GM10248 (cell line): ENCODE measurements around the gene KLK1.

Experiments used
- CTCF ChIA-PET: fragments of 300-600 bp; sonication (Branson Sonifier 250); formaldehyde crosslinking; extraction: SDS; loops from one replicate; lab custom pipeline; 2021; ENCODE audit warnings: antibody characterized with exemption; lab: Yijun Ruan, JAX
- POLR2A ChIA-PET: fragments of 350-650 bp; sonication (Branson Sonifier 250); formaldehyde crosslinking; extraction: SDS; loops from one replicate; lab custom pipeline; 2020; ENCODE audit warnings: antibody characterized with exemption; lab: Yijun Ruan, JAX
- DNase-seq: peaks from one replicate; pipeline ENCODE4 v3.0.0; 2012; ENCODE audit errors: extremely low spot score
- CTCF ChIP-seq: IDR thresholded peaks from 2 replicates; pipeline ENCODE4 v1.5.1; 2012; ENCODE audit warnings: mild to moderate bottlenecking, low read depth; ENCODE audit errors: extremely low read depth, missing control alignments, control extremely low read depth

The KLK1 gene

GRCh38 chr19:50798659-50799546, 24.7 kb downstream of the KLK1 start:
- CTCF ChIA-PET, result interaction anchor here (8.2 kb wide), 1 partner anchor 123 kb away, joined by 64 read pairs; no protein-coding TSS in a partner anchor
- no peak for DNase-seq
- POLR2A ChIA-PET, result interaction anchor here (1.8 kb wide), 1 partner anchor 19 kb away, joined by 6 read pairs; no protein-coding TSS in a partner anchor

GRCh38 chr19:50797781-50798658, 25.6 kb downstream of the KLK1 start:
- DNase-seq, result no peak
- POLR2A ChIA-PET, result interaction anchor here (1.8 kb wide), 1 partner anchor 20 kb away, joined by 6 read pairs; no protein-coding TSS in a partner anchor
- CTCF ChIA-PET, result interaction anchor here (6.7 to 8.2 kb wide), 2 partner anchors 14 to 123 kb away, joined by 31 to 64 read pairs; no protein-coding TSS in a partner anchor

More at GRCh38 chr19:50798659-50799546, 24.7 kb downstream of the KLK1 start:
- TF ChIP-seq CTCF, result no peak

GRCh38 chr19:50797429-50797780, 26.2 kb downstream of the KLK1 start:
- ChIA-PET POLR2A (interaction anchor here (1.8 kb wide), 1 partner anchor 21 kb away, joined by 6 read pairs; no protein-coding TSS in a partner anchor), CTCF (interaction anchor here (6.7 to 8.2 kb wide), 2 partner anchors 14 to 124 kb away, joined by 31 to 64 read pairs; no protein-coding TSS in a partner anchor)
- DNase-seq, result no peak
- no peak for TF ChIP-seq CTCF

More at GRCh38 chr19:50797781-50798658, 25.6 kb downstream of the KLK1 start:
- no peak for TF ChIP-seq CTCF

GRCh38 chr19:50796634-50797428, 26.8 kb downstream of the KLK1 start:
- TF ChIP-seq CTCF, result no peak
- ChIA-PET POLR2A (interaction anchor here (1.8 kb wide), 1 partner anchor 21 kb away, joined by 6 read pairs; no protein-coding TSS in a partner anchor), CTCF (interaction anchor here (6.7 to 8.2 kb wide), 2 partner anchors 13 to 125 kb away, joined by 31 to 64 read pairs; no protein-coding TSS in a partner anchor)
- no peak for DNase-seq

- POLR2A ChIA-PET, result no interaction called here
- CTCF ChIA-PET, result interaction anchor here (1.5 to 8.2 kb wide), 3 partner anchors 12 to 125 kb away, joined by 3 to 64 read pairs (median 31); no protein-coding TSS in a partner anchor
- TF ChIP-seq CTCF, result no peak
- DNase-seq, result no peak
Measured at GRCh38 chr19:50796128-50796633, 27.4 kb downstream of the KLK1 start.
